ENCODE data around the gene EDEM2. TPM values are rescaled to one million over a fixed set of nuclear protein-coding genes. Genes with fewer than 3 reads are reported as not detected.

Gene EDEM2, protein sequence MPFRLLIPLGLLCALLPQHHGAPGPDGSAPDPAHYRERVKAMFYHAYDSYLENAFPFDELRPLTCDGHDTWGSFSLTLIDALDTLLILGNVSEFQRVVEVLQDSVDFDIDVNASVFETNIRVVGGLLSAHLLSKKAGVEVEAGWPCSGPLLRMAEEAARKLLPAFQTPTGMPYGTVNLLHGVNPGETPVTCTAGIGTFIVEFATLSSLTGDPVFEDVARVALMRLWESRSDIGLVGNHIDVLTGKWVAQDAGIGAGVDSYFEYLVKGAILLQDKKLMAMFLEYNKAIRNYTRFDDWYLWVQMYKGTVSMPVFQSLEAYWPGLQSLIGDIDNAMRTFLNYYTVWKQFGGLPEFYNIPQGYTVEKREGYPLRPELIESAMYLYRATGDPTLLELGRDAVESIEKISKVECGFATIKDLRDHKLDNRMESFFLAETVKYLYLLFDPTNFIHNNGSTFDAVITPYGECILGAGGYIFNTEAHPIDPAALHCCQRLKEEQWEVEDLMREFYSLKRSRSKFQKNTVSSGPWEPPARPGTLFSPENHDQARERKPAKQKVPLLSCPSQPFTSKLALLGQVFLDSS
- total RNA-seq = 36.6 and 43.8 TPM in 2 replicates

DNA sequence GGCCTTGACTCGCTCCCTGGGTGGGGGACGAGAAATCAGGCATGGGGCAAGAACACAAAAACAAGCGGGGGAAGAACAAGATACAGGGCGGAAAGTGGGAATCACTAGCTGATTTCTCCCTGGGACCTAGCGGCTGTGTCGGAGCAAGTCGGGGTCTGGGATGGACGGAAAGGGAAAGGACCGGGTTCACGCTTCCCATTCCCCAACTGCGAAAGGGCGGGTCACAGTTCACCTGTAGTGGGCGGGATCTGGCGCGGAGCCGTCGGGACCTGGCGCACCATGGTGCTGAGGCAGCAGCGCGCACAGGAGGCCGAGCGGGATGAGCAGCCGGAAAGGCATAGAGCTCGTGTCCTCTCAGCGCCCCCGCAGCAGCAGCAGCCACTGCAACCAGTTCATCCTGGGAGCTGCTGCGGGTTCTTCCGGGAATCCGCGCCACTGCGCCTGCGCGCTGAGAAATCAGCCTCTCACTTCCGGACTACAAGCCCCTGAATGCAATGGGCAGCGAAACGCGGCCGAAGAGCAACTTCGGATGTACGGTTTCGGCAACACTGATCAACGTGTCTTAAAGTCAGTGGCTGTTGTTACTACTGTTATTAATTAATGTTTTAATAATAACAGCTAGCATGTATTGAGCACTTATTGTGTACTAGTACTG, at the start of gene EDEM2:
EDEM2 (minus strand) TSS at position 417 of the 655 bp plus-strand sequence; CDS start at position 339, 78 bp downstream.

DNA sequence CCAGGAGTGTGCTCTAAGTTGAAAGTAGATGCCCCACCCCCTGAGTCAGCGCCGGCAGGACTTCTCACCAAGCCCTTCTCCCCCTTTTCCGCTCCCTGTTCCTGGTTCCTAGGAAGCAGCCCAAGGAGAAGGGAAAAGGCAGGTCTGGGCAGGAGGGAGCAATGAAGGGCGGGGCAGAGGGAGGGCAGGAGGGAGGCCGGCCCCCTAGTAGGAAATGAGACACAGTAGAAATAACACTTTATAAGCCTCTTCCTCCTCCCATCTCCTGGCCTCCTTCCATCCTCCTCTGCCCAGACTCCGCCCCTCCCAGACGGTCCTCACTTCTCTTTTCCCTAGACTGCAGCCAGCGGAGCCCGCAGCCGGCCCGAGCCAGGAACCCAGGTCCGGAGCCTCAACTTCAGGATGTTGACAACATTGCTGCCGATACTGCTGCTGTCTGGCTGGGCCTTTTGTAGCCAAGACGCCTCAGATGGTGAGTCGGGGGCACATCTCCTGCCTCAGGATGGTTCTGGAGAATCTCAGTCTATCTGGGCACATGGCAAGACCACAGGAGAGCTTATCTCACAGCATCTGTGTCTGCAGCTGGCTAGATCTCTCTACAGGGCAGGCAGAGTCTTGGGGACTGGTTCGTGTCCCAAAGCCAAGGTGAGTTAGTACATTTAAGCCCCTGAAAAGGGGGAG, 24.8 kb upstream of the EDEM2 start, which contains the start of gene PROCR:
PROCR (plus strand) TSS at position 320 of the 681 bp plus-strand sequence; CDS start at position 403, 83 bp downstream.

DNA sequence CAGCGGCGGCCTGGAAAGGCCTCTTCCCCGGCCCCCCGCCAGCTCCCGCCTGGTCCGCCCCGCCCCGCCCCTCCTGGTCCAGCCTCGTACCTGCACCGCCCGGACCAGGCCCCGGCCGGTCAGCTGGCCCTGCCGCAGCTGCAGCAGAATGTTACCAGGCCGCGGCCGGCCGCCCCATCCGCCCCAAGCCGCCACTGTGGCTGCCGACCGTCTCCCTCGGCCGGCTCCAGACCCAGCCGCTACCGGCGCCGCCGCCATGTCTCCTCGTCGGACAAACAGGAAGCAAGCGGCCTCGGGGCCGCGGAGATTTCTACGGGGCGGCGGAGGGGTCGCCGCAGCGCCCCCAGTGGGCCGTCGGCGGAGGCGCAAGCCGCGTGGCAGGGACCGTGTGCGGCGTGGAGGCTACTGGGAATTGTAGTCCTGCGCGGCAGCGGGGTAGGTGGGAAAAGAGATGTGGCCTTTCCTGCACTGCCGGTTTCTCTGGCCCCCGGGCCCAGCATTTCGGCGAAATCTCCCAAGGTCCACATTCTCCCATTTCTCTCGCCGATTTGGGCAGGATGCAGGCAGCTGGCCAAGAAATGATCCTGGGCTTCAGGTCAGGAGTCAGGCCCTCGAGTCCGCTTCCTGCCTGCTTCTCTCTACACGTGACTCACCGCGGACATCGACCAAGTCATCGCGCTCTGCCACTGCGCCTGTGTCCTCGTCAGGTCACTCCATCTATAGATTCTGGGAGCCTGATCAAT, 54.4 kb downstream of the EDEM2 start, which contains the start of gene TRPC4AP:
TRPC4AP (minus strand) TSS at position 284 of the 743 bp plus-strand sequence; CDS start at position 258, 26 bp downstream.

Small RNA genes within 50 kb of the gene (small RNA-seq; reads per million reads assigned to genes)
- gene RF00275 (not detected), gene RNA5SP483 (not detected)

Other genes with a start within 250 kb of the EDEM2 start
- gene GSS, start 191.5 kb downstream of the EDEM2 start, total RNA-seq = 42.0 and 47.2 TPM in 2 replicates
- under 0.01 TPM in 1 of 2 replicates, not detected in the other for gene MYH7B, start 191.5 kb downstream of the EDEM2 start, total RNA-seq
- gene TRPC4AP, start 54.5 kb downstream of the EDEM2 start, total RNA-seq = 101 and 107 TPM in 2 replicates
- gene PROCR, start 24.7 kb upstream of the EDEM2 start, total RNA-seq = 337 and 415 TPM in 2 replicates
- 0.27 and 0.36 TPM in 2 replicates for gene MMP24, start 79.4 kb upstream of the EDEM2 start, total RNA-seq
- 10.8 and 11.2 TPM in 2 replicates for gene MMP24OS, start 130.8 kb upstream of the EDEM2 start, total RNA-seq
- gene EIF6, start 137.4 kb upstream of the EDEM2 start, total RNA-seq = 101 and 115 TPM in 2 replicates
- gene FAM83C, start 145.1 kb upstream of the EDEM2 start, total RNA-seq = not detected in 2 replicates